SHP77 treated with DMSO at 0.1 percent for 48 hours (cell line): Measurements from ENCODE around the gene CNTNAP2.
A peak's percentile ranks its signal among the peaks of the same experiment; 100 is the strongest.
"Not testable (repeated sequence)": the region's sequence is repeated elsewhere in the genome, so short reads cannot be mapped to it uniquely, and the experiment has no call there.

Experiments used
- DNase-seq: peaks from one replicate; lab custom pipeline; 2025; lab: John Stamatoyannopoulos, UW

CNTNAP2 gene

GRCh38 chr7:146889806-146890555 lies 773.4 kb downstream of the CNTNAP2 start:
- no peak for DNase-seq

- no peak for DNase-seq
Measured at GRCh38 chr7:146892151-146892550, 775.5 kb downstream of the CNTNAP2 start.

DNA sequence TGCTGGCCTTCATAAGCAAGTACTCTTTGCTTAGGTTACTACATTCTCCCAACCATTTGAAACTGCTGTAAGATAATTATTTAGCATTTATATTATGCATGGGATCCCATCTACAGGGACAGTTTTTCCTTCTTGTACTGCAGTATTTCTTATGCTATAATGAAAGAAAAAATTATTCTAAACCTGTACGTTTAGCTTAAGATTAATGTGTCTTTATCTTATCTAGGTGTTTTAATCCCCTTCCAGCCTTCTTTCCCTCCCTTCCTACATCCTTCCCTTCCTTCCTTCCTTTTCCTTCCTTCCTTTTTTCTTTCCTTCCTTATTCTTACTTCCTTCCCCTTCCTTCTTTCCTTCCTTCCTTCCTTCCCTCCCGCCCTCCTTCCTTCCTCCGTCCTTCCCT lies 778.3 kb downstream of the CNTNAP2 start:
- DNase-seq, result no peak

GRCh38 chr7:146902266-146902665 lies 785.7 kb downstream of the CNTNAP2 start:
- no peak for DNase-seq

DNA sequence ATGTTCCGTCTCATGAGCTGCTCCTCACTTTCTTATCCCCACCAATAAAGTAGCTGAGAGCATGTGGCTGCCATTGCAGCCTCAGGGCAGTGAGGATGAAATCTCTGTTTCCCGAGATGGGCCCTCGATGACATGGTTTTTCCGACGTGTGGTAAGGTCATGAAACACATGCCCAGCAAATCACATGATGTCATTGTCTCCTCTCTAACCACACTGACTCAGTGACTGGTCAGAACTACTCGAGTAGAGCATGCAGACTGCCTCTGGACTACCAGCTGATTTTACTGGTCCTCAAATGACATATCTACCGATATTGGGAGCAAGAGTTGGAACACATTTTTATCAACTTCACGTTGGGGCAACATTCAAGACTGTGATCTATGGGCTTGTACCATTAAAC lies 786.1 kb downstream of the CNTNAP2 start:
- DNase-seq, result no peak

GRCh38 chr7:146905746-146906145 lies 789.1 kb downstream of the CNTNAP2 start:
- DNase-seq, result not testable (repeated sequence)

GRCh38 chr7:146922782-146923181 lies 806.2 kb downstream of the CNTNAP2 start:
- DNase-seq, result no peak

GRCh38 chr7:146926841-146927240 lies 810.2 kb downstream of the CNTNAP2 start:
- DNase-seq, result no peak

GRCh38 chr7:146937836-146938235 lies 821.2 kb downstream of the CNTNAP2 start:
- no peak for DNase-seq

GRCh38 chr7:146943483-146943882 lies 826.9 kb downstream of the CNTNAP2 start:
- peak; percentile 10 for DNase-seq

DNA sequence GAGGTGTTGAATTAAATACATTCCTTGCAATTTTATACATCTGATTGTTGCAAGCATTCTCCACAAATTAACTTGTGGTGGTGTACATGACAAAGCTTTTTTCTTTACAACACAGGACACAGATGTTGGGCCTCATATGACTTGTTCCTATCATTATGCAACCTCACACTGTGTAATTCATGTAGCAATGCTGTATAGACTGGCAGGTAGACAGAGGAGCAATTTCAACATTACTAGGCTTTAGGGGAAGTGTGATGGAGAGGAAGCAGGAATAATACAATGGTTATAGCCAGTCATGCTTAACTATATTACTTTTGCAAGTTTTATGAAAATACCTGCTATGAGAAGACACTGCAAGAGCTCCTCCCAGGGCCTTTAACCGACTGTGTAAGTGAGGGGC lies 832.1 kb downstream of the CNTNAP2 start:
- DNase-seq, result no peak

- DNase-seq, result peak; percentile 7
Measured at GRCh38 chr7:146956321-146956720, 839.7 kb downstream of the CNTNAP2 start.

DNA sequence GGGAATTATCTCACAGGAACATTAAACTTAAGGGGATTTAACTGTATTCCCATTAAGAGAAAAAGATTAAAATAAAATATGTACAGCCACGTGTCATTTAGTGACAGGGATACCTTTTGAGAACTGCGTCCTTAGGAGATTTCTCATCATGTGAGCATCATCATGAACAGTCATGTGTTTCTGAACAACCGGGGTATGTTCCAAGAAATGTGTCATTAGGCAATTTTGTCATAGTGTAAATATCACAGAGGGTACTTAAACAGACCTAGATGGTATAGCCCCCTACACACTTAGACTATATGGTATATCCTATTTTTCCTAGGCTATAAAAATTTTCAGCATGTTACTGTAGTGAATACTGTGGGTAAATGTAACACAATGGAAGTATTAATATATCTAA lies 840.3 kb downstream of the CNTNAP2 start:
- DNase-seq, result no peak

DNA sequence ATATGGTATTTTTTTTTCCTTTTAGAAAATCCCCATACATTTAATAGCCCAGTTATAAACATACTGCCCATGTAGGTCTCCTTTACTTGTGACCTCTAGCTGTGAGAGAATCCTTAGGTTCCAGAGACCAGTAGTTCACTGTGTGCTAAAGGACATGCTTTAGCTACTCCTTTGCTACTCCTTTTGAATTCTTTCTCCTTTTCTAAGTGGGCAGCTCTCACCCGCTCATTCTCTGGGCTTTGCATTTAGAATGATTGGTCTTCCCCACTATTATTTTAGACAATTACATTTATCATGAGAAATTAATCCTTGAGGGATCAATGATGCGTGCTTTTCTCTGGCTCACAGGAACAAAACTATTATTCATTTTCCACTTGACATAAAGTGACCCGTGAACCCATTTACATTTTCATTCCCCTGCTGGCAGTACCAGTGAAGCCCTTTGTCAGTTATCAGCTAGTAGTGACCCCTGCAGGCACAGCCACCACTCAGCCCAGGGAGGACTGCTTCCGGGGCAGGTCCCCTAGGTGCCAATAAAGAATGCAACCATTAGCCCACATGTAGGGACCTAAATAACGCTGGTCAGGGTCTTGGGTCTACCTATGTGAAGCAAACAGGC lies 844.3 kb downstream of the CNTNAP2 start:
- DNase-seq, result no peak

- no peak for DNase-seq
Measured at GRCh38 chr7:146961617-146962016, 845.0 kb downstream of the CNTNAP2 start.

DNA sequence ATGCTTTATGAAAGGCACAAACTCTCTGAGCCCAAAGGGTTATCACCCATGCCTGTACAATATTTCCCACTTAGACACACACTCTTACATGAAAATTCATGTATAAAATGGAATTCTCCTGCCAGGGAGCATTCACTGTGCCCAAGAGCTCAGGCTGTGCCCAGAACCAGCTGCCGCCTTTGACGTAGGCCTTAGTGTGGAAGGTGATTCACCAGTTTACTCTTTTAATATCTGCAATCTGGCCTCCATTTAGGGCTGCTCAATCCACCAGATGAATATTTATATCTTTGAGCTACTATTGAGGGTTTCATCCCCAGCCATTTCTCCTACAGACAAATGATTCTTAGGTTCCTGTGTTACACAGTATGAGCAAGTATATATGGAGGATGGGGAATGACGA lies 849.7 kb downstream of the CNTNAP2 start:
- DNase-seq, result no peak

- DNase-seq, result no peak
Measured at GRCh38 chr7:146982482-146982881, 865.9 kb downstream of the CNTNAP2 start.

DNA sequence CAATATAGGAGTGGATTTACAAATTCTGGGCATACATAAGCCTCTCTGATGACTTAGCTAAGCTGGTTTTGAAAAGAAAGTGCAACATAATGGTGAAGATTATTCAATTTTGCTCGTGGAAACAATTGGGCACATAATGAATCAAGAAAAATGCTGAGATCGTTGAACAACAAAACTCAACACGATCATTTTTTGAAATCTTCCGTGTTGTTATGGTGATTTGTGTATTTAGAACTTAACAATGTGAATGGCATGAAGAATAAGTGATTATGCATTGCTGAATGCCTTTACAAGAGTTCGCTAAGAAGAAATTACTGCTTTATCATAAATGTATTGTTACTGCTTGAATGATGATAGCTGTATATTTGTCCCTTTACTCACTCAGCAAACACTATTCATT lies 875.0 kb downstream of the CNTNAP2 start:
- DNase-seq, result no peak

GRCh38 chr7:146993764-146994163 lies 877.2 kb downstream of the CNTNAP2 start:
- DNase-seq, result no peak

DNA sequence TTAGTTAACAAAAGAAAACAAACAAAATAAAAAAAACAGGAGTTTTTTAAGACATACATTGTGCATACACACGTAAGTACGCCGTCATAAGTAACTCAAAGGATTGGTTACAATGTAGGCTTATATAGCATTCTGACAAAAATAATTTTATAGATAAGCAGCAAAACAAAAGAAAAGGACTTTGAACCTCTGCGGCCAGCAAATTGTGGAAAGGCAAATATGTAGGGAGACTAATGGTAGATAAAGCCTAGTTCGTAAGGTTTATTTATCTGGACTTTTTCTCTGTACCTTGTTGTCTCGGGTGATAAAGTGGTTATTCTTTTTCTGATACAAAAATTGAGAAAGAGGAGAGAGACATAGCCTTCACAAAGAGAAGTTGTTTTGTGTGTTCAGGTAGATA lies 891.9 kb downstream of the CNTNAP2 start:
- no peak for DNase-seq

DNA sequence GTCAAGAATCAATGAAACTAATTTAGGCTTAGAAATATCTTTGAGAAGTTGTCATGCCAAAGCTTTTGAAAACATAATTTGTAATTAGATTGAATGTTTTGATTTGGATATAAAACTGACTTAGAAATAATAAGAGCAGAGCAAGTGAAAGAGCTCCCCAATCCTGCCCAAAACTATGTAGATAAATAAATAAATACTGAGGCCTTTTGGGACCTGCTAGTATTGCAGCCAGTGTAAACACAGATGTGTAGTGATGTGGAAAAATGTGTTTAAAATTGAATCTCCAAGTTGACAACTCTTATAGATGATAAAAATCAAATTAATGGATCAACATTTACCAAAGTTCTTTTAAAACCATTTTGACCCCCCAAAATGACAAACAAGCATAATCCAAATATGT lies 896.1 kb downstream of the CNTNAP2 start:
- no peak for DNase-seq

GRCh38 chr7:147013825-147014224 lies 897.2 kb downstream of the CNTNAP2 start:
- DNase-seq, result no peak

GRCh38 chr7:147014286-147014955 lies 897.8 kb downstream of the CNTNAP2 start:
- no peak for DNase-seq
